Activated T-cell treated with anti-CD3 and anti-CD28 coated beads for 4 hours (primary cell): ENCODE results near the gene MARCHF10.
"Not testable (repeated sequence)": the region's sequence is repeated elsewhere in the genome, so short reads cannot be mapped to it uniquely, and the experiment has no call there.

ENCODE experiments used
- DNase-seq: peaks from one replicate; pipeline ENCODE4 v3.0.0-alpha.2; 2020

The MARCHF10 gene

DNA sequence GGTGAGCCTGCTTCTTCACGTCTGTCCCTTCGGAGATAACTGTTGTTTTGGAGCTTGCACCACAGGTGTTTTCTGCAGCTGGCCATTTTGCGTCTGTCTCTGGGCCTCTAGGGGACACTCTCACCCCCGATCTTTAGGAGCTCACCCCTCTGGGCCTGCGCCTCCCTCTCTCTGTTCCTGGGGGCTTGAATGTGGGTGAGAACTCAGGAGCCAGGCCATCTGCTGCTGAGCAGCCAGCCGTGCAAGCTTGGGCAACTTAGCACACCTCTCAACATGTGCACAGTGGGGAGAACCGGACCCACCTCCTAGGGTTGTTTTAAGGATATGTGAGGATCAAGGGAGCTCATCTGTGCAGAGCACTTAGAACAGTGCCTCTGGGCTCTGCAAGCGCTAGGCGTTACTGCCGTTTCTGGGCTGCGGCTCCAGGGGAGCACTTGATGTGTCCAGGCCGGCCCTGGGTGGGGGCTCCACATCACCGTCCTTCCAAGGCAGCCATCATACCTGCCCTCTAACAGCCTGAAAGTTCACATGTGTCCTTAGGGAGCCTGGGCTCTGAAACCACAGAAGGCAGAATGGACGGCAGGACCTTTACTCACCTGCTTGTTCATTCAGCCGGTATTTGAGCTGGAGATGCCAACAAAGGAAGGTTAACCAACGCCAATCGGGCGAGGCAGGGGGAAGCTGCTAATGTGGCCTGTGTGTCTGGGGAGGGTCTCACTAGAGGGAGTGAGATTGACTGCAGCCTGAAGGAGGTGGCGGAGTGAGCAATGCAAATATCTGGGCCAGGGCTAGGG, 114.3 kb downstream of the MARCHF10 start:
- DNase-seq = no peak

- DNase-seq = no peak
Measured at GRCh38 chr17:62692721-62693431, 115.2 kb downstream of the MARCHF10 start.

DNA sequence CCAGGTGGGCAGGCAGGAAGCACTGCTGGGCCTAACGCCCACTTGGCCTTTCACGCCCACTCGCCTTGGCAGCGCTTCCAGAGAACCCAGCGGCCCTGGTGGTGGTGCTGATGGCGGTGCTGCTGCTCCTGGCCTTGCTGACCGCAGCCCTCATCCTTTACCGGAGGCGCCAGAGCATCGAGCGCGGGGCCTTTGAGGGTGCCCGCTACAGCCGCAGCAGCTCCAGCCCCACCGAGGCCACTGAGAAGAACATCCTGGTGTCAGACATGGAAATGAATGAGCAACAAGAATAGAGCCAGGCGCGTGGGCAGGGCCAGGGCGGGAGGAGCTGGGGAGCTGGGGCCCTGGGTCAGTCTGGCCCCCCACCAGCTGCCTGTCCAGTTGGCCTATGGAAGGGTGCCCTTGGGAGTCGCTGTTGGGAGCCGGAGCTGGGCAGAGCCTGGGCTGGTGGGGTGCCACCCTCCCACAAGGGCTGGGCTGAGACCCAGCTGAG, 115.9 kb downstream of the MARCHF10 start:
- no peak for DNase-seq

DNA sequence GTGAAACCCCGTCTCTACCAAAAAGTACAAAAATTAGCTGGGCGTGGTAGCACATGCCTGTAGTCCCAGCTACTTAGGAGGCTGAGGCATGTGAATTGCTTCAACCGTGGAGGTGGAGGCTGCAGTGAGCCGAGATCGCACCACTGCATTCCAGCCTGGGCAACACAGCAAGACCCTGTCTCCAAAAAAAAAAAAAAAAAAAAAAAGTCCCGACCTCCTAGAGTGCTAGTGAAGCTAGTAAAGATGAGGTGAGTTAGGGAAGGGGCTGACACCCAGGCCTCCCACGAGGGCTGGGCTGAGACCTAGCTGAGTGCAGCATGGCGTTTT, 116.6 kb downstream of the MARCHF10 start:
- not testable (repeated sequence) for DNase-seq

DNA sequence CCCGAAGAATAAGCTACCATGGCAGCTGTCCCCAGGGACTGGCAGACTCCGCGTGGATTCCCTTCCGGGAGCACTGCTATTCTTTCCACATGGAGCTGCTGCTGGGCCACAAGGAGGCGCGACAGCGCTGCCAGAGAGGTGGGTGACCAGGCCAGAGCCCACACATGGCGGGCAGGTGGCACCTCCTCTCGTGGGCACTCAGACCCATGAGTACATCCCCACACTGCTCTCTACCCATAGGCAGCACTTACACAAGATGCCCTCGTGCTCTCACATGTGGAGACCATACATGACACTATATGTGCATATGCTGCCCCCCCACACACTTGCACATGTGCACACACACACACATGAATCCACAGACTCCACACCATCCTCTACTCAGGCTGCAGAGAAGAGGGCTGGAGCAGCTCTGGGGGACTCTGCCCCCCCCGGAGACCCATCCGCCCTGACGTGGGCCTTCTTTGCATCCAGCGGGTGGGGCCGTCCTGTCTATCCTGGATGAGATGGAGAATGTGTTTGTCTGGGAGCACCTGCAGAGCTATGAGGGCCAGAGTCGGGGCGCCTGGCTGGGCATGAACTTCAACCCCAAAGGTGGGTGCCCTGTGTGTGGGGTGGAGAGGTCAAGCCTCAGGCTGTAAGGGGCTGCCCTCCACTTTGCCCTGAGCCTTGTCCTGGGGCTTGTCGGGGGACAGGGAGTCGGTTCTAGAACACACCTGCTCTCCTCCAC, 117.8 kb downstream of the MARCHF10 start:
- no peak for DNase-seq

DNA sequence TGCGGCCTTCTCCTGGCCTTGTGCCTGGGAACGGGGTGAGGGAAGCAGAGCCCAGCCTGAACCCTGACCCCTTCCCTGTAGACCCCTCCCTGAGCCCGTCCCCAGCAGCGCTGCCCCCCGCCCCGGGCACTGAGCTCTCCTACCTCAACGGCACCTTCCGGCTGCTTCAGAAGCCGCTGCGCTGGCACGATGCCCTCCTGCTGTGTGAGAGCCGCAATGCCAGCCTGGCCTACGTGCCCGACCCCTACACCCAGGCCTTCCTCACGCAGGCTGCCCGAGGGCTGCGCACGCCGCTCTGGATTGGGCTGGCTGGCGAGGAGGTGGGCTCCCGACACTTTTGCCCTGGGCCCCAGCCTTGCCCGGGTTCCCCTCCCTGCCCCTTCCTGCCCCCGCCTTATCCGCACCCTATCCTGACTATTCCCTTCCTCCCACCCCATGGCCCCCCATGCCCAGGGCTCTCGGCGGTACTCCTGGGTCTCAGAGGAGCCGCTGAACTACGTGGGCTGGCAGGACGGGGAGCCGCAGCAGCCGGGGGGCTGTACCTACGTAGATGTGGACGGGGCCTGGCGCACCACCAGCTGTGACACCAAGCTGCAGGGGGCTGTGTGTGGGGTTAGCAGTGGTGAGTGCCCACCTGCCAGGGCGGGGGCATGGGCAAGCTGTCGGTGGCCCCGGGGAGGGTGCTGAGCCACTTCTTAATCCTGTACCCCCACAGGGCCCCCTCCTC, 118.5 kb downstream of the MARCHF10 start:
- DNase-seq = no peak

GRCh38 chr17:62688398-62689160, 119.5 kb downstream of the MARCHF10 start:
- no peak for DNase-seq

DNA sequence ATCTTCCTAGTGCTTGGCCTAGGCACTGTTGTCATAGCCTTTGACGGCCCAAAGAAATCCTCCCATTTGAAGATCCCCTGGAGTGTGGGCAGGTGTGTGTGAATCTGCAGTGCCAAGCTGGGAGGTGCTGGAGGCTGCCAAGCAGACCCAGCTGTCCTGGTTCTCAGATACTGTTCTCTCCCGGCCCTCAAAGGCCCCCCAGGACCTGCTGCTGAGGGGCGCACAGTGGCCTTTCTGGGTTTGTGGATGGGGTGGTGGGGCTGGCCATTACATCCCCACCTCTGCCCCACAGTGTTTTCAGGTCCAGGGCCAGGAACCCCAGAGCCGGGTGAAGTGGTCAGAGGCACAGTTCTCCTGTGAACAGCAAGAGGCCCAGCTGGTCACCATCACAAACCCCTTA, 120.1 kb downstream of the MARCHF10 start:
- DNase-seq = no peak

DNA sequence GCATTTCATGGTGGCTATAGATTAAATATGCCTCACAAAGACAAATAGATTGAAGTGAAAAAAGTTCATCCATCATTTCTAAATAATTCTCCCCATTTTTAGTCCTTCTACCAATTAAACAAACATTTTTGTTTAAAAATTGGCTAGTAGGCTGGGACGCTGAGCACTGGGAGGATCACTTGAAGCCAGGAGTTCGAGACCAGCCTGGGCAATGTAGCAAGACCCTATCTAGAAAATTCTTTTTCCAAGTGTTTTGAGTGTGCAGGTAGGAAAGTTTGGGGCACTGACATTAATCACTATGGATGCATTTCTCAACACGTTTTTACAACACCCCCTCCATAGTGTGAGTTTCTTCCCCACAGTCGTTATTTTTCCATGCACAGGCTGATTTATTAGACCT, 123.9 kb downstream of the MARCHF10 start:
- no peak for DNase-seq

GRCh38 chr17:62681939-62682381, 126.2 kb downstream of the MARCHF10 start:
- DNase-seq = no peak

GRCh38 chr17:62681061-62681938, 126.8 kb downstream of the MARCHF10 start:
- DNase-seq = no peak

GRCh38 chr17:62680541-62681052, 127.5 kb downstream of the MARCHF10 start:
- DNase-seq = no peak

DNA sequence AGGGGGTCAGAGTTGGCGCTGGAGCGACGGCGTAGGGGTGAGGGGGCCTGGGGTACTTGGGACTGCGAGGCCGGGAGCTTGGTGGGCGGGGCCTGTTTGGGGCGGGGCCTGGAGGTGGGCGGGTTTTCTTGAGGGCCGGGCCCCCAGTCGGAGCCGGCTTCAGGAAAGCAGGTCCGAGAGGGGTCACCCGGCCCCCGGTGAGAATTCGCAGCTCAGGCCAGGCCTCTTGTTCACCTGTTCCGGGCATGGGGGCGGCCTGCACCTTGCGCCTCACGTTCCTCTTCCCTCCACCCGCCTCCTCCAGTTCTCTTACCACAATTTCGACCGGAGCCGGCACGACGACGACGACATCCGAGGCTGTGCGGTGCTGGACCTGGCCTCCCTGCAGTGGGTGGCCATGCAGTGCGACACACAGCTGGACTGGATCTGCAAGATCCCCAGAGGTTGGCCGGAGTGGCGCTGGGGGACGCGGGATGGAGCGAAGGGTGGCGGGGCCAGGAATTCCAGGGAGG, 128.2 kb downstream of the MARCHF10 start:
- DNase-seq = no peak

GRCh38 chr17:62678214-62678919, 129.7 kb downstream of the MARCHF10 start:
- no peak for DNase-seq

DNA sequence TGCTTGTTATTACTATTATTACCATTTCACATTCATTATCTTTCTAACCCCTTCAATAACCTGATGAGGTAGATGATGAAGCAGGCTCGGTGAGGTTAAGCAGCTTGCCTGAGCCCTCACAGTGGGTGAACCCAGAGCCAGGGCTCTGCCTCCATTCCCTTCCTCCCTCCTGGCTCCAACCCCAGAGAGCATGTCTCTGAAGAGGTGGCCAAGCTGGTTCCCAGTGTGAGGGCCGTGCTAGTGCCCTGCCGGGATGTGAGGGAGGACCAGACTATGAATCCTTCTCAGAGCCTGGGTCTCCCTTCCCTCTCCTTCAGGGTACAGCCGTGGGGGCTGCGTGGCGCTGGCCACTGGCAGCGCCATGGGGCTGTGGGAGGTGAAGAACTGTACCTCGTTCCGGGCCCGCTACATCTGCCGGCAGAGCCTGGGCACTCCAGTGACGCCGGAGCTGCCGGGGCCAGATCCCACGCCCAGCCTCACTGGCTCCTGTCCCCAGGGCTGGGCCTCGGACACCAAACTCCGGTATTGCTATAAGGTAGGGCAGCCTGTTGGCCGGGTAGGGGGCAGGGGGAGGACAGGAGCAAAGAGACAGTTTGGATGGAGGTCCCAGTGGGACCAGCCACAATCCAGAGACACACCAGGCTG, 131.0 kb downstream of the MARCHF10 start:
- no peak for DNase-seq

DNA sequence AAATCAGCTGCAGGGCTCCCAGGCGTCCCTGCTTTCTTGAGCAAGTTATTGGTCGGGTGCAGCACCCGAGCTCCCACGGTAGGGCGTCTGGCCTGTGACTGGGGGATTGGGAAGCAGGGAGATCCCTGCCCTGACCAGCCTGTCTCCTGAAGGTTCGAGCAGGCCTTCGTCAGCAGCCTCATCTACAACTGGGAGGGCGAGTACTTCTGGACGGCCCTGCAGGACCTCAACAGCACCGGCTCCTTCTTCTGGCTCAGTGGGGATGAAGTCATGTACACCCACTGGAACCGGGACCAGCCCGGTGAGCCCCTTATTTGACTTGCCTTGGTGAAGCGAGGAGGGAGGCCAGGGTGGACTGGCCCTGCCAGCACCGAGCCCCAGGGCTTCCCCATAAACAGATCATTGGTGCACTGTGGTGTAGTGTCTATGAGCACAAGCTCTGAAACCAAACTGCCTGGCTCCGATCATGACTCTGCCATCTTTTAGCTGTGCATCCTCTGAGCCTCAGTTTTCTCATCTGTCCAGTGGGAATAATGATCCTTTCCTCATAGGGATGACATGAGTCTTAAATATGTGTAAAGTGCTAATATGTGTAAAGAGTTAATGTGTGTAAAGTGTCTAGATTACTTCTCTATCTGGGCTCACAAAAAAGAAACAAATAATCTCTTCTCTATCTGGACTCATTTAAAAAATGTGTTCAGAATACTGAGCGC, 131.7 kb downstream of the MARCHF10 start:
- no peak for DNase-seq

DNA sequence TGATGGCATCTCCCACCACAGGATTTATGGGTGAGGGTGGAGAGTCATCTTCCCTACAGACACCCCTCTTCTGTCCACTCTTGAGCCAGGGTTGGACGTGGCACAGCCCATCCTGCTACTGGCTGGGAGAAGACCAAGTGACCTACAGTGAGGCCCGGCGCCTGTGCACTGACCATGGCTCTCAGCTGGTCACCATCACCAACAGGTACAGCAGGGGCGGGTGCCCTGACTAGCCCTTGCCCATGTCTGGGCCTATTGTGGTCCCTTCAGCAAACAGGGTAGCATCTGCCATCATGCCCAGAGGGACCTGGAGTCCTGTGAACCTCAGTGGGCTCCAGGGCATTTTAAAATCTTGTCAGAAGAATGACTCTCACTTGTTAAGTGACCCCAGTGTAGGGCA, 132.4 kb downstream of the MARCHF10 start:
- no peak for DNase-seq

DNA sequence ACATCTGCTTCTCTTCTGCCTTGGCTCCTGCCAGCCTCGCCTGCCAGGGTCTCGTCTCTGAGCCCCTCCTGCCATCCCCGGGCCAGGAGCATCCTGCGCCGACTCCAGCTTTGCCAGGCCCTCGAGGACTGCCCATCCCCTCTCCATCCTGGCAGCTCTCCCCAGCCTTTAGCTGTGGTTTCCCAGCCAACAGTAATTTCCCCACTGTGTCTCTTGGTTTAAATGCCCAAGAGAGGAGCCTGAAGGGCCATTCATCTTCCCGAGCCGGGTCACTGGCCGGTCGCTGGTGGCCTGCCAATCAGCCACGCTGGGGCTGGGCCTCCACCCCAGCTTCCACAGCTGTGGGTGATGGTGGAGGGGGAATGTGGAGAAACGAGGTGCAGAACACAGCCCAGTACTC, 132.9 kb downstream of the MARCHF10 start:
- DNase-seq = no peak

DNA sequence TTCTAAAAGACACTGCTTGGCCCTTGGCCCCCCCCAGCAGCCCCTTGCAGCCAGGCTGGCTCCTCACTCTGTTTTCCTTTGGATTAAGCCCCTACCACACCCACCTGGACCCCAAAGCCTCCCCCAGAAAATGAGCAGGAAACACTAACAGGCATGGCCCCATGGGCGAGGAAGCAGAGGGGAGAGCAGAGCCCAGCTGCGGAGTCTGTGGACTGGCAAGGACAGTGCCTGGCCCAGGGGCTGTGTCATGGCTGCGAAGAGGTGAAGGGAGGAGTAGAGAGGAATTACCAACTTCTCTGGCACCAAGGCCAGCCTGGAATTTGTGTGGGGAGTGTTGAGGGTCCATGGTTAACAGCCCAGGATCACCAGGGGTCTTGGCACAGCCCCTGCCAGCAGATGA, 133.3 kb downstream of the MARCHF10 start:
- no peak for DNase-seq
